HEK293 (cell line): ENCODE data around the gene PRKCE.

ENCODE experiments used
- CTCF ChIA-PET: fragments of 350-600 bp; formaldehyde crosslinking; extraction: SDS; loops from one replicate; lab custom pipeline; 2021; ENCODE audit warnings: antibody characterized with exemption; lab: Yijun Ruan, JAX
- POLR2A ChIA-PET: fragments of 300-600 bp; formaldehyde crosslinking; extraction: SDS; loops from one replicate; lab custom pipeline; 2020; ENCODE audit warnings: antibody characterized with exemption, inconsistent platforms; lab: Yijun Ruan, JAX
- H3K27ac ChIP-seq: fragments of 200-500 bp; sonication (Bioruptor generic); 2 replicates; pipeline ENCODE4 v1.5.1; 2014; ENCODE audit warnings: low read depth, low read length, control low read depth, inconsistent platforms; ENCODE audit errors: extremely low read depth
- H3K36me3 ChIP-seq, 2 experiments: fragments of 200-500 bp in 1 of 2; sonication (Bioruptor generic) in 1 of 2; 1 replicate in 1 of 2; 2 replicates in 1 of 2; pipeline ENCODE4 v1.5.1; 2014 to 2017; ENCODE audit warnings: inconsistent platforms in 2 of 2, low read length in 2 of 2; ENCODE audit not compliant: control insufficient read depth in 2 of 2, insufficient read depth in 1 of 2
- H3K4me1 ChIP-seq: fragments of 200-500 bp; sonication (Bioruptor generic); 2 replicates; pipeline ENCODE4 v1.5.1; 2014; ENCODE audit warnings: mild to moderate bottlenecking, low read length, inconsistent platforms; ENCODE audit not compliant: control insufficient read depth, insufficient read depth
- H3K4me3 ChIP-seq: 2 replicates; pipeline ENCODE4 v1.5.1; 2011; ENCODE audit warnings: low read depth, mild to moderate bottlenecking, control low read depth, low read length, moderate library complexity
- H3K9me3 ChIP-seq: fragments of 200-500 bp; sonication (Bioruptor generic); 2 replicates; pipeline ENCODE4 v1.5.1; 2014; ENCODE audit warnings: low read depth, low read length, inconsistent platforms; ENCODE audit not compliant: control insufficient read depth, insufficient read depth
- IKZF3 ChIP-seq: fragments of 450-650 bp; IDR thresholded peaks from 2 replicates; pipeline ENCODE4 v1.5.0; 2018; ENCODE audit warnings: missing biosample characterization, mild to moderate bottlenecking, missing genetic modification characterization, moderate library complexity
- KLF17 ChIP-seq: fragments of 450-650 bp; formaldehyde crosslinking; IDR thresholded peaks from 2 replicates; pipeline ENCODE4 v1.5.1; 2016; ENCODE audit warnings: missing biosample characterization, missing genetic modification characterization
- MZF1 ChIP-seq: fragments of 450-650 bp; formaldehyde crosslinking; IDR thresholded peaks from 2 replicates; pipeline ENCODE4 v1.5.1; 2017; ENCODE audit warnings: missing biosample characterization, missing genetic modification characterization, borderline replicate concordance
- PRDM2 ChIP-seq: fragments of 450-650 bp; formaldehyde crosslinking; IDR thresholded peaks from 2 replicates; pipeline ENCODE4 v1.5.1; 2016; ENCODE audit warnings: missing biosample characterization, missing genetic modification characterization, borderline replicate concordance
- PRDM6 ChIP-seq: fragments of 450-650 bp; formaldehyde crosslinking; IDR thresholded peaks from 2 replicates; pipeline ENCODE4 v1.5.1; 2017; ENCODE audit warnings: missing biosample characterization, missing genetic modification characterization
- ZFP41 ChIP-seq: fragments of 450-650 bp; formaldehyde crosslinking; IDR thresholded peaks from 2 replicates; pipeline ENCODE4 v1.5.1; 2016; ENCODE audit warnings: missing biosample characterization, missing genetic modification characterization, borderline replicate concordance
- ZIC2 ChIP-seq: fragments of 450-650 bp; formaldehyde crosslinking; IDR thresholded peaks from 2 replicates; pipeline ENCODE4 v1.5.1; 2016; ENCODE audit warnings: missing biosample characterization, missing genetic modification characterization
- ZNF140 ChIP-seq: fragments of 450-650 bp; formaldehyde crosslinking; IDR thresholded peaks from 2 replicates; pipeline ENCODE4 v1.5.1; 2016; ENCODE audit warnings: missing biosample characterization, missing genetic modification characterization
- ZNF280D ChIP-seq: fragments of 450-650 bp; formaldehyde crosslinking; IDR thresholded peaks from 2 replicates; pipeline ENCODE4 v1.5.1; 2016; ENCODE audit warnings: missing biosample characterization, missing genetic modification characterization
- ZNF292 ChIP-seq: fragments of 450-650 bp; formaldehyde crosslinking; IDR thresholded peaks from 2 replicates; pipeline ENCODE4 v1.5.1; 2016; ENCODE audit warnings: low read depth, missing biosample characterization, missing genetic modification characterization, borderline replicate concordance
- ZNF302 ChIP-seq: fragments of 450-650 bp; formaldehyde crosslinking; IDR thresholded peaks from 2 replicates; pipeline ENCODE4 v1.5.1; 2016; ENCODE audit warnings: missing biosample characterization, missing genetic modification characterization, low read depth
- ZNF341 ChIP-seq: fragments of 450-650 bp; formaldehyde crosslinking; IDR thresholded peaks from 2 replicates; pipeline ENCODE4; 2016; ENCODE audit warnings: low read depth, missing biosample characterization, missing genetic modification characterization
- ZNF449 ChIP-seq: fragments of 450-650 bp; formaldehyde crosslinking; IDR thresholded peaks from 2 replicates; pipeline ENCODE4 v1.5.1; 2017; ENCODE audit warnings: missing biosample characterization, mild to moderate bottlenecking, missing genetic modification characterization, moderate library complexity
- ZNF473 ChIP-seq: fragments of 450-650 bp; formaldehyde crosslinking; IDR thresholded peaks from 2 replicates; pipeline ENCODE4 v1.5.1; 2017; ENCODE audit warnings: missing biosample characterization, missing genetic modification characterization
- ZNF48 ChIP-seq: fragments of 450-650 bp; formaldehyde crosslinking; IDR thresholded peaks from 2 replicates; pipeline ENCODE4 v1.5.1; 2016; ENCODE audit warnings: missing biosample characterization, missing genetic modification characterization
- ZNF548 ChIP-seq: fragments of 450-650 bp; formaldehyde crosslinking; IDR thresholded peaks from 2 replicates; pipeline ENCODE4 v1.5.1; 2016; ENCODE audit warnings: missing biosample characterization, missing genetic modification characterization
- ZNF560 ChIP-seq: fragments of 450-650 bp; formaldehyde crosslinking; IDR thresholded peaks from 2 replicates; pipeline ENCODE4 v1.5.1; 2017; ENCODE audit warnings: missing biosample characterization, missing genetic modification characterization, borderline replicate concordance
- ZNF664 ChIP-seq: fragments of 450-650 bp; formaldehyde crosslinking; IDR thresholded peaks from 2 replicates; pipeline ENCODE4 v1.5.1; 2016; ENCODE audit warnings: missing biosample characterization, missing genetic modification characterization
- ZSCAN30 ChIP-seq: fragments of 450-650 bp; IDR thresholded peaks from 2 replicates; pipeline ENCODE4 v1.5.1; 2018; ENCODE audit warnings: missing biosample characterization, mild to moderate bottlenecking, missing genetic modification characterization, moderate library complexity

The PRKCE gene

GRCh38 chr2:46050027-46050426 lies 398.6 kb downstream of the PRKCE start:
- POLR2A ChIA-PET = no interaction called here
- Histone ChIP-seq H3K4me1 (no peaks in the 10 kb centered on the region), H3K9me3 (no peaks in the 10 kb centered on the region), H3K36me3 (no peaks in the 10 kb centered on the region), H3K27ac (no peak overlapping the region), H3K4me3 (no peak overlapping the region)
- CTCF ChIA-PET = interaction anchor here (1.8 kb wide), 1 partner anchor 13 kb away, joined by 13 read pairs; no protein-coding TSS in a partner anchor
- TF ChIP-seq ZNF548 (tag by site-specific recombination) = no peak
- TF ChIP-seq PRDM6 (tag by site-specific recombination) = no peak
- no peak for TF ChIP-seq ZSCAN30 (tag by site-specific recombination)
- no peak for TF ChIP-seq ZIC2 (tag by site-specific recombination)
- TF ChIP-seq ZNF473 (tag by site-specific recombination) = no peak
- TF ChIP-seq ZNF280D (tag by site-specific recombination) = no peak
- TF ChIP-seq ZFP41 = no peak
- TF ChIP-seq ZNF664 = no peak
- no peak for TF ChIP-seq ZNF48 (tag by site-specific recombination)
- TF ChIP-seq MZF1 (tag by site-specific recombination) = no peak
- no peak for TF ChIP-seq KLF17
- TF ChIP-seq ZNF302 = no peak
- TF ChIP-seq ZNF292 (tag by site-specific recombination) = no peak

GRCh38 chr2:46050489-46050888 lies 399.0 kb downstream of the PRKCE start:
- Histone ChIP-seq H3K4me1 (no peaks in the 10 kb centered on the region), H3K4me3 (no peak overlapping the region), H3K9me3 (no peaks in the 10 kb centered on the region), H3K36me3 (no peaks in the 10 kb centered on the region), H3K27ac (no peak overlapping the region)
- ChIA-PET CTCF (interaction anchor here (1.8 kb wide), 1 partner anchor 12 kb away, joined by 13 read pairs; no protein-coding TSS in a partner anchor), POLR2A (no interaction called here)
- no peak for TF ChIP-seq ZNF560 (tag by site-specific recombination)
- no peak for TF ChIP-seq ZNF449 (tag by site-specific recombination)
- no peak for TF ChIP-seq ZNF140 (tag by site-specific recombination)
- TF ChIP-seq PRDM2 = no peak
- TF ChIP-seq ZNF341 (tag by site-specific recombination) = no peak
- TF ChIP-seq IKZF3 = no peak
